Measurements from ENCODE around the gene SLC31A2.

Gene SLC31A2

GRCh38 chr9:113179839-113180238, 29.0 kb downstream of the SLC31A2 start:
- no peak for DNase-seq (ENCODE audit: low read depth)
- H3K4me3 ChIP-seq (ENCODE audit: low read depth, low read length): no peak overlapping the region
- no peak for TF ChIP-seq CTCF (conservative IDR thresholded peaks at IDR 0.05; ENCODE audit: low read depth, low read length)

- TF ChIP-seq CTCF (conservative IDR thresholded peaks at IDR 0.05; ENCODE audit: low read depth, low read length): no peak
- no peak for DNase-seq (ENCODE audit: low read depth)
- no peak overlapping the region for H3K4me3 ChIP-seq (ENCODE audit: low read depth, low read length)
Measured at GRCh38 chr9:113181165-113181564, 30.4 kb downstream of the SLC31A2 start.

- no peak for DNase-seq (ENCODE audit: low read depth)
- TF ChIP-seq CTCF (conservative IDR thresholded peaks at IDR 0.05; ENCODE audit: low read depth, low read length): no peak
- no peak overlapping the region for H3K4me3 ChIP-seq (ENCODE audit: low read depth, low read length)
Measured at GRCh38 chr9:113183956-113184488, 33.2 kb downstream of the SLC31A2 start.

- TF ChIP-seq CTCF (conservative IDR thresholded peaks at IDR 0.05; ENCODE audit: low read depth, low read length): no peak
- DNase-seq (ENCODE audit: low read depth): peak; percentile 37
- H3K4me3 ChIP-seq (ENCODE audit: low read depth, low read length): no peak overlapping the region
Measured at GRCh38 chr9:113184539-113184938, 33.7 kb downstream of the SLC31A2 start.

- no peak overlapping the region for H3K4me3 ChIP-seq (ENCODE audit: low read depth, low read length)
- no peak for TF ChIP-seq CTCF (conservative IDR thresholded peaks at IDR 0.05; ENCODE audit: low read depth, low read length)
- no peak for DNase-seq (ENCODE audit: low read depth)
Measured at GRCh38 chr9:113185271-113185670, 34.5 kb downstream of the SLC31A2 start.

- no peak overlapping the region for H3K4me3 ChIP-seq (ENCODE audit: low read depth, low read length)
- no peak for DNase-seq (ENCODE audit: low read depth)
- no peak for TF ChIP-seq CTCF (conservative IDR thresholded peaks at IDR 0.05; ENCODE audit: low read depth, low read length)
Measured at GRCh38 chr9:113186137-113186755, 35.4 kb downstream of the SLC31A2 start.
